Gastrocnemius medialis (tissue), 4 donors: ENCODE data around the gene KCNK2.

Experiments used
- POLR2A ChIP-seq, 2 donors: fragments of 450-650 bp; IDR thresholded peaks; one replicate each; pipeline ENCODE4 v1.6.1; 2017; ENCODE audit warnings: antibody characterized with exemption in 2 of 2, mild to moderate bottlenecking in 2 of 2, moderate library complexity in 2 of 2
- TF ChIP-seq, protein P1 (sequence below), 5 experiments: fragments of 450-650 bp in 3 of 5; fragments of 200-600 bp in 2 of 5; sonication (generic) in 2 of 5; IDR thresholded peaks in 4 of 5; conservative IDR thresholded peaks in 1 of 5; 1 replicate in 4 of 5; 2 replicates in 1 of 5; pipeline ENCODE4 v1.5.1; 2016 to 2019; ENCODE audit warnings: antibody characterized with exemption in 5 of 5, mild to moderate bottlenecking in 3 of 5, moderate library complexity in 3 of 5

GRCh38 chr1:215256936-215257679, 174.6 kb downstream of the KCNK2 start:
- TF ChIP-seq, protein P1, sequence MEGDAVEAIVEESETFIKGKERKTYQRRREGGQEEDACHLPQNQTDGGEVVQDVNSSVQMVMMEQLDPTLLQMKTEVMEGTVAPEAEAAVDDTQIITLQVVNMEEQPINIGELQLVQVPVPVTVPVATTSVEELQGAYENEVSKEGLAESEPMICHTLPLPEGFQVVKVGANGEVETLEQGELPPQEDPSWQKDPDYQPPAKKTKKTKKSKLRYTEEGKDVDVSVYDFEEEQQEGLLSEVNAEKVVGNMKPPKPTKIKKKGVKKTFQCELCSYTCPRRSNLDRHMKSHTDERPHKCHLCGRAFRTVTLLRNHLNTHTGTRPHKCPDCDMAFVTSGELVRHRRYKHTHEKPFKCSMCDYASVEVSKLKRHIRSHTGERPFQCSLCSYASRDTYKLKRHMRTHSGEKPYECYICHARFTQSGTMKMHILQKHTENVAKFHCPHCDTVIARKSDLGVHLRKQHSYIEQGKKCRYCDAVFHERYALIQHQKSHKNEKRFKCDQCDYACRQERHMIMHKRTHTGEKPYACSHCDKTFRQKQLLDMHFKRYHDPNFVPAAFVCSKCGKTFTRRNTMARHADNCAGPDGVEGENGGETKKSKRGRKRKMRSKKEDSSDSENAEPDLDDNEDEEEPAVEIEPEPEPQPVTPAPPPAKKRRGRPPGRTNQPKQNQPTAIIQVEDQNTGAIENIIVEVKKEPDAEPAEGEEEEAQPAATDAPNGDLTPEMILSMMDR (IDR thresholded peaks at IDR 0.05 in 4 of 5, conservative IDR thresholded peaks at IDR 0.05 in 1 of 5) = no peak
- TF ChIP-seq POLR2A (IDR thresholded peaks at IDR 0.05) = no peak
